ENCODE measurements around the gene COA8. TPM values are rescaled to one million over a fixed set of nuclear protein-coding genes. Genes with fewer than 3 reads are reported as not detected.
A peak's percentile ranks its signal among the peaks of the same experiment; 100 is the strongest.
"Not testable (repeated sequence)": the region's sequence is repeated elsewhere in the genome, so short reads cannot be mapped to it uniquely, and the experiment has no call there.

Gene COA8
- total RNA-seq, 2 experiments from 2014 or later = 28.3 to 34.3 TPM

DNA sequence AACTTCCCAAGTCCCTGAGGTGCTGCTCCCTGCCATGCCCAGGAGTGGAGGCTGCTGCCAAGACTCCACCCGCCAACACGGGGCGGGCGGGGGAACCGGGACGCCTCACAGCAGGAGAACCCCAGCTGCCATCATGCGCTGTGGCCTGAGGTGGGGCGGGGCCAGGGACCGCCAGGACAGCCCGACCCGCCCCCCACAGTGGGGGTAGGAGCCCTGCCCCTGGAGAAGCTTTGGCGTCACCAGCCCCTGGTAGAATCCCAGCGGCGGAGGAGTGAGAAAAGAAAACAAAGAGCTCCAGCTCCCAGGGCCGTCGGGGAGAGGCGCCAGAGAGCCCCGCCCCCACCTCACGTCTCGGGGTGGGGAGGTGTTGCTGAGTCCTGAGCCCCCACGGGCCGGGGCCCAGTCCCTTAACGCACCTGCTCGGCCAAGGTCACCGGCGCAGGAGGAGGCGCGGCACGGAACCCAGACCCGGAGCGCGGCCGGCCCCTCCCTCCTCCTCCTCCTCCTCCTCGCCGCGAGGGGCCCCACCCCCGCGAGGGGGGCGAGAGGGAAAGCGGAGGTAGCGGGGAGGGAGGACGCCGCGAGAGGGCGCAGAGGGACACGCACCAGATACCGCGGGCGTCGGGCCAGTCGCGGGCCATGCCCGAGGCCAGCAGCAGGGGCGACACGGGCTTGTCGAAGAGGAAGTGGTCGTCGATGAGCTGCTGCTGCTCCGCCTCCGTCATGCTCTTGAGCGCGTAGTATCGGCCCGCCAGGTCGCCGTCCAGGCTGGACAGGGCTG is 41.9 kb upstream of the COA8 start:
- H3K27me3 Mint-ChIP-seq (ENCODE audit: low read depth) = peaks cover 12% of the 10 kb centered on the region
- no peaks in the 10 kb centered on the region for H3K36me3 Mint-ChIP-seq (ENCODE audit: low read depth)
- H3K27ac Mint-ChIP-seq = no peak overlapping the region
- ChIA-PET POLR2A (no interaction called here), CTCF (interaction anchor here (0.8 to 2.1 kb wide), 7 partner anchors 10 to 36 kb away, joined by 3 to 6 read pairs (median 4); no protein-coding TSS in a partner anchor)
- H3K4me1 Mint-ChIP-seq (ENCODE audit: low read depth) = peaks cover 18% of the 10 kb centered on the region
- peak; percentile 67 for ATAC-seq
- H3K4me3 Mint-ChIP-seq = peak overlapping the region; percentile 38
- H3K9me3 Mint-ChIP-seq (ENCODE audit: insufficient read depth) = no peaks in the 10 kb centered on the region
- peak; percentile 75 for DNase-seq

DNA sequence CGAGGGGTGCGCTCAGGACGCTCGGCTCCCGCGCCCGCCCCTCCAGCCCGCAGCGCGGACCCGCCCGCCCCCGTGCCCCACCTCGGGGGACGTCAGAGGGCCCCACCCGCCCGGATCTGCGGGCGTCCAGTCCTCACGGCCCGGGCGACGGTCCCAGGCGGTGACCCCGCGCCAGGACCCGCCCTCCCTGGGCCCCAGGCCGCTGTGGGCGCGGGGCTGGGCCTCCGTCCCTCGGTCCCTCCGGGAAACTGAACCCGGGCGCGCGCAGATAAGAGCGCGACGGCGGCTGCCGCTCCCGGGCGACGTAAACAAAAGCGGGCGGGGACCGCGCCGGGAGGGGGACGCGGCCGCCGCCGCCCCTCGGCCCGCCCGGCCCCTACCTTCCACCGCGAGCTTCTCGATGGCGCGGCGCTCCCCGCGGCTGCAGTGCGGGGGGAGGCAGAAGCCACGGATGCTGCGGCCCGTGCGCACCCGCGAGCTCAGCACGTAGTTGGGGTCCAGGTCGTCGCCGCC is 41.3 kb upstream of the COA8 start:
- ATAC-seq = peak; percentile 16
- ChIA-PET CTCF (interaction anchor here (0.8 to 2.1 kb wide), 7 partner anchors 10 to 35 kb away, joined by 3 to 6 read pairs (median 4); no protein-coding TSS in a partner anchor), POLR2A (no interaction called here)
- H3K27me3 Mint-ChIP-seq (ENCODE audit: low read depth) = peaks cover 12% of the 10 kb centered on the region
- no peaks in the 10 kb centered on the region for H3K9me3 Mint-ChIP-seq (ENCODE audit: insufficient read depth)
- no peak overlapping the region for H3K27ac Mint-ChIP-seq
- H3K4me3 Mint-ChIP-seq = no peak overlapping the region
- no peaks in the 10 kb centered on the region for H3K36me3 Mint-ChIP-seq (ENCODE audit: low read depth)
- peaks cover 23% of the 10 kb centered on the region for H3K4me1 Mint-ChIP-seq (ENCODE audit: low read depth)
- DNase-seq = no peak

DNA sequence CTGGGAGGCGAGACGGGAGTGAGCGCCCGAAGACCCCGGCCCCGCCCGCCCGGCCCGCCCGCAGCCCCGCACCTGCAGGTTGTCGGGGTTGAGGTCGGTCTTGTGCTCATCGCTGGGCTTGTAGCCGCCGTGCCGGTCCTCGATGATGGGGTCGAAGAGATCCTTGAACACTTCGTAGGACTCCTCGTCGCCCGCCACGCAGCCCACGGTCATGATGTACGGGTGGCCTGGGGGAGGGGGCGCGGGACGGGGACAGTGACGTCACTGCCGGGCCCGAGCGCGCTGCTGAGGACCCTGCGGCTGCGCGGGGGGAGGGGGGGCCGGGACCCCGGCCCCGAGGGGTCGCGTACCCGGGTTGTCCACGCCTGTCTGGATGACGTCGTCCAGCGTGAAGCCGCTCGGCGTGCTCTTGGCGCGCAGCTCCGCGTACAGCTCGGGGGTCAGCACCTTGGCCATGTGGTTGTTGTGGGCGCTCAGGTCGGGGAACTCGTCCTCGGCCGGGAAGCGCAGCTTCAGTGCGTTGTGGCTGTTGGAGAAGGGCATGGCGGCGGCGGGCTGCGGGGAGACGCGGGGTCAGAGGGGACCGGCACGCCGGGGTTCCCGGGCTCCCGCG is 40.7 kb upstream of the COA8 start:
- Mint-ChIP-seq H3K9me3 (ENCODE audit: insufficient read depth) (no peaks in the 10 kb centered on the region), H3K27ac (no peak overlapping the region), H3K4me3 (peak overlapping the region; percentile 18), H3K27me3 (ENCODE audit: low read depth) (peaks cover 12% of the 10 kb centered on the region), H3K36me3 (ENCODE audit: low read depth) (no peaks in the 10 kb centered on the region), H3K4me1 (ENCODE audit: low read depth) (peaks cover 28% of the 10 kb centered on the region)
- DNase-seq (no peak), ATAC-seq (peak; percentile 9)
- ChIA-PET POLR2A (interaction anchor here (0.6 kb wide), 1 partner anchor 8 kb away, joined by 3 read pairs; no protein-coding TSS in a partner anchor), CTCF (interaction anchor here (1.2 to 2.1 kb wide), 3 partner anchors 13 to 35 kb away, joined by 4 to 5 read pairs (median 4); no protein-coding TSS in a partner anchor)

DNA sequence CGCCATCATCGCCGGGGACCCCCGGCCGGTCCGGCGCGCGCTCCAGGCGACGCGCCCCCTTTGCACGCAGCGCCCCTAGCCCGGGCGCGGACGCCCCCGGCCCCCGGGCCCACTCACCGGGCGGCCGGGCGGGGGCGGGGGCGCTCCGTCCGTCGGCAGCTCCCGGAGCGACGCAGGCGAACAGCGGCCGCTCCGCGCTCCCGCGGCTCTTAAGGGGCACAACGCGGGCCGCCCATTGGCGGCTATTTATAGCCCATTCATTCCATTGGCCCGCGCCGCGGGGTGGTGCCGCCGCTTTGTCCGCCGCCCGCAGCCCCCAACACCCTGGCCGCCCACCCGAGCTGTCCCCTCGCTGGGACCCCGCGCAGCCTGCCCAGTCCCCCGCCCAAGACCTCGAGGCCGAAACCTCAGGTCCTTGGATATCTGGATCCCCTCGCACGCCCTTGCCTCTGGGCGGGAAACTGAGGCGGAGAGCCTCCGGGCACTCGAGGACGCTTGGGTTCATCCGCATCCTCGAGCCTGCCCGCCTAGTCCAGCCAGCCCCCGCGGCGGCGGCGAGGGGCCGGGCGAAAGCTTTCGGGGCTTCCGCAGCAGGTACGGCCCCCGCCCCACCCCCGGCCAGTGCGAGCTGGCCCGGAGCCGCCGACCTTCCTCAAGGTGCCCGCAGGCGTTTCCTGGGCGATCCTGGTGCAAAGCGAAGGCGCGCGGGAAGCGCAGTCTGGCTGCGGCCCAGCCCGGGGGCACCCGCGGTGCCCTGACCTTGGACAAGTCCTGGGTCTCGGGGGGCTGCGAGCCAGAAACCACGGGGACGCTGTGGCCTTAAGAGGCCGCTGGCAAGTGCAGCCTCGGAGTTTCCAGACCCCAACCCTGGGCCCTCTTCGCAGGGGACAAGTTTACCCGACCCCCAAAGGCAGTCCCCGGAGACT is 39.8 kb upstream of the COA8 start, which contains the start of gene CKB:
Gene CKB, minus strand, starts transcription at position 182 of the 926 bp plus-strand sequence. CDS start 337 bp downstream, outside the sequence.
- H3K27me3 Mint-ChIP-seq (ENCODE audit: low read depth) = peaks cover 12% of the 10 kb centered on the region
- CTCF ChIA-PET = no interaction called here
- POLR2A ChIA-PET = interaction anchor here (0.6 kb wide), 1 partner anchor 9 kb away, joined by 3 read pairs; no protein-coding TSS in a partner anchor
- H3K4me1 Mint-ChIP-seq (ENCODE audit: low read depth) = peaks cover 34% of the 10 kb centered on the region
- ATAC-seq (no peak), DNase-seq (no peak)
- H3K36me3 Mint-ChIP-seq (ENCODE audit: low read depth) = no peaks in the 10 kb centered on the region
- H3K9me3 Mint-ChIP-seq (ENCODE audit: insufficient read depth) = no peaks in the 10 kb centered on the region
- no peak within 1 kb of the TSS for H3K27ac Mint-ChIP-seq
- H3K4me3 Mint-ChIP-seq = peak within 1 kb of the TSS; percentile 42

DNA sequence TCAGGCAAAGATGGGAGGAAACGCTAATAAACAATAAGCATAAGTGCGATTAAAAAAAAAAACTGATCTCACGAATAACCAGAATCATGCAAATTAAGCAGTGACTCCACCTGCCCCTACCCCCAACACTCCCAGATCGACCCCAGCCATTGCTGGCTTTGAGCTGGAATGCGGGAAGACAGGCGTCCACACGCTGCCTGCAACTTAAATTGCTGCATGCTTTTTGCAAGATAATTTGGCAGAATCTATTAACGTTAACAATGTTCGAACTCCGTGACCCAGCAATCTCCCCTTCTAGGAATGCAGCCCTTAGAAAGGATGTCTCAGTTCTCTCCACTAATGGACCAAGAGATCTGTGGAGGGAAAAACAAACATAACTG is 39.2 kb upstream of the COA8 start:
- Mint-ChIP-seq H3K4me1 (ENCODE audit: low read depth) (peaks cover 37% of the 10 kb centered on the region), H3K27me3 (ENCODE audit: low read depth) (peaks cover 12% of the 10 kb centered on the region), H3K9me3 (ENCODE audit: insufficient read depth) (no peaks in the 10 kb centered on the region), H3K4me3 (peak overlapping the region; percentile 42), H3K27ac (no peak overlapping the region), H3K36me3 (ENCODE audit: low read depth) (no peaks in the 10 kb centered on the region)
- POLR2A ChIA-PET = no interaction called here
- ATAC-seq (no peak), DNase-seq (no peak)
- CTCF ChIA-PET = no interaction called here

DNA sequence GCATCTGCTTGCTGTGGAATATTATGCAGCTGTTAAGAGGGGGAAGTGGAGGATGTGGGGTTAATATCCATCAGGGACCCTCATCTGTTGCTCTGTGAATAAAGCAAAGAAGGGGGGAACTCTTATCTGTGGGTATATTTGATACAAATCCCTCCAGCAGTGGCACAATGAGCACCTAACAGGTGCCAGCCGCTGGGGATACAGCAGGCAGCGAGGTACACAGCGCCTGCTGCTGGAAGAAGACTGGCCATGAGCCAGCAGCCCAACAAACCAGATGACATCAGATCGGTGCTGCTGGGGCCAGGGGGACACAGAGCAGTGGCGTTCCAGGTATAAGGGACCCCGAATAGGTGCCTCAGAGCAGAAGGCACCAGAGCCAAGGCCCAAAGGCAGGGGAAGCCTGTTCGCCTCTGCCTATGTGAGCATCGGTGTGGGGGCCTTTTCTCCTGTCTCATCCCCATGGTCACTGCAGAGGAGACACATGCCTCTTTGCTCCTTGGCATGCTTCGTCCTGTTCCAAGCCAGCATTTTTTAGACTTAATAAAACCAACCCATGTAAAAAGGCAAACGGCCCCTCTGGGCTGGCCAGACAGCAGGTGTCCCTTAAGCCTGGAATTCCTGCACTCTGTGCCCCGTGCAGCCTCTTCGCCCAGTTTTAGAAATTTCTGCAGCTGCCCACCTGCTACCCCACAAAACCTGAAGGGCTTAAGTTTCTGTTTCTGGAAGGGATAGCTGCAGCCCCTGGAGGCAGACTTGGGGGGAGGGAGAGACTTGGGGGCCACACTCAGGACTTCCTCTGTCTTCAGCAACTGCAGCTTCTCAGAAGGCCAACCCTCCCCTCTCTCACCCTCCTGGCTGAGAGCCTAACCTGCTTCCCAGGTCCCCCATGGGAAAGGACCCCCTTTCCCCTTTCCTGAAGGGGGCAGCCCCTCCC is 38.5 kb upstream of the COA8 start:
- H3K36me3 Mint-ChIP-seq (ENCODE audit: low read depth) = no peaks in the 10 kb centered on the region
- CTCF ChIA-PET = no interaction called here
- POLR2A ChIA-PET = no interaction called here
- H3K27me3 Mint-ChIP-seq (ENCODE audit: low read depth) = peaks cover 12% of the 10 kb centered on the region
- H3K9me3 Mint-ChIP-seq (ENCODE audit: insufficient read depth) = no peaks in the 10 kb centered on the region
- H3K4me1 Mint-ChIP-seq (ENCODE audit: low read depth) = peaks cover 32% of the 10 kb centered on the region
- no peak for ATAC-seq
- no peak overlapping the region for H3K27ac Mint-ChIP-seq
- no peak for DNase-seq
- no peak overlapping the region for H3K4me3 Mint-ChIP-seq

DNA sequence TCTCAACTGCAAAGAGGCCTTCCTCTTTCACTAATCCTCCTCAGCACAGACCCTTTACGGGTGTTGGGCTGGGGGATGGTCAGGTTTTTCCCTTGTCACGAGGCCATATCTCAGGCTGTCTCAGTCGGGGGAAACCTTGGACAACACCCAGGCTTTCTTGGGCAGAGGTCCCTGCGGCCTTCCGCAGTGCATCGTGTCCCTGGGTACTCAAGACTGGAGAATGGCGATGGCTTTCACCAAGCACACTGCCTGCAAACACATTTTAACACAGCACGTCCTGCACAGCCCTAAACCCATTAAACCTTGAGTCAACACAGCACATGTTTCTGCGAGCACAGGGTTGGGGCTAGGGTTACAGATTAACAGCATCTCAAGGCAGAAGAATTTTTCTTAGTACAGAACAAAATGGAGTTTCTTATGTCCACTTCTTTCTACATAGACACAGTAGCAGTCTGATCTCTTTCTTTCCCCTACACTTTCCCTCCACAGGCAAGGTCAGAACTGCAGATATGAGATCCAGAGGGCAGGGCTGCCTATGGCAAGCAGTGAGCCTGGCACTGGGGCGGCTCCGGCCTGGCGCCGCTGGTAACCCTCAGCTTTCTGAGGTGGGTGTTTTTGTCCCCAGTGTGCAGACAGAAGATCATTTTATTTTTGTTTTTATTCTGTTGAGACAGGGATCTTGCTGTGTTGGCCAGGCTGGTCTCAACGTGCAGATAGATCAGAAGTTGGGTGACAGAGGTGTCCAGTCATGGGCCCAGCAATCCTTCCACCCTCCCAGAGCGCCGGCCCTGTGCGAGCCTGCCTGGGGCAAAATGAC is 37.1 kb upstream of the COA8 start:
- CTCF ChIA-PET; ATAC-seq; POLR2A ChIA-PET; H3K4me3 Mint-ChIP-seq; H3K36me3 Mint-ChIP-seq (ENCODE audit: low read depth); DNase-seq; H3K27ac Mint-ChIP-seq; H3K9me3 Mint-ChIP-seq (ENCODE audit: insufficient read depth): not testable (repeated sequence)
- H3K4me1 Mint-ChIP-seq (ENCODE audit: low read depth) = peaks cover 40% of the 10 kb centered on the region
- H3K27me3 Mint-ChIP-seq (ENCODE audit: low read depth) = peaks cover 12% of the 10 kb centered on the region

DNA sequence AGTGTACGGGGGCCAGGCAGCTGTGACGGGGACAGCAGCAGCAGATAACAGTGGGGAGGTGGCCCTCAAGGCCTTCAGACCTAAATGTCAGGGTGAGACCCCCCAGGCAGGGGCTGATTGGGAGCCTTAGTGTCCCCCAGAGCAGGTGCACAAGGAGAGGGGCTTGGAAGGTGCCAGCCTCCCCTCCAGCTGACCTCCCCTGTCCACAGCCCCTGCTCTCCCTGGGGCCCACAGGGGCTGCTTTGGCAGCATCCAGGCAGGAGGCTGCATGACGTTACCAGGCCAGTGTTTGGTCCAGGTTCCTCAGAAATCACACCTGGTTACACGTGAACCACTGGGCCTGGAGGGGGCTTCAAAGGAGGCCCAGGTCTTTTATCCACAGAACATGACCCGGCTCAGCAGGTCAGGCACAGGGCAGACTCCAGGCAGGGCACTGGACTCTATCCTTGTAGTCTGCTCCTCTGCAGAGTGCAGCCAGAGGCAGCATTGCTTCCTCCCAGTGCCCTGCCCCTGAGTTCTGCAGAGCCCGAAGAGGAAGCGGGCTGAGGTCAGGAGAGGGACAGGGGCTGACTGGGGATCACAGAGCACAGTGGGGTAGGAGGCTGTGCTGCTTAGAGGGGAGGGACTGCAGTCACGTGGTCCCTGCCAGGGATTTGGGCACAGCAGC is 36.4 kb upstream of the COA8 start:
- Mint-ChIP-seq H3K4me3 (no peak overlapping the region), H3K27me3 (ENCODE audit: low read depth) (peaks cover 12% of the 10 kb centered on the region), H3K9me3 (ENCODE audit: insufficient read depth) (no peaks in the 10 kb centered on the region), H3K36me3 (ENCODE audit: low read depth) (peaks cover 3% of the 10 kb centered on the region), H3K27ac (no peak overlapping the region), H3K4me1 (ENCODE audit: low read depth) (peaks cover 45% of the 10 kb centered on the region)
- ChIA-PET POLR2A (no interaction called here), CTCF (no interaction called here)
- ATAC-seq = no peak
- DNase-seq = no peak

DNA sequence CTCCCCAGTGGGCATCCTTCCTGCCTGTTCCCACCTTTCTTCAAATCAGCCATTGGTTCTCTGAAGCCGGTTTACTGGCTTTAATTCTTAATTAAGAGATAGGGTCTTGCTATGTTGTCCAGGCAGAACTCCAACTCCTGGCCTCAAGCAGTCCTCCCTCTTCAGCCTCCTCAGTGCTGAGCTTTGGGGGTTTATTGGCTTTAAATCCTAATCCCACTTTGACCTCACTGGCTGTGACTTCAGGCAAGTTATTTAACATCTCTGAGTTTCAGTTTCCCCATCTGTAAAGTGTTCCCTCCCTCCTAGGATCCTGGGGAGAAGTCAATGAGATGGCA is 35.9 kb upstream of the COA8 start:
- peaks cover 12% of the 10 kb centered on the region for H3K27me3 Mint-ChIP-seq (ENCODE audit: low read depth)
- H3K36me3 Mint-ChIP-seq (ENCODE audit: low read depth) = peaks cover 3% of the 10 kb centered on the region
- ChIA-PET POLR2A (interaction anchor here (1.6 kb wide), 1 partner anchor 33 kb away, joined by 3 read pairs; no protein-coding TSS in a partner anchor), CTCF (interaction anchor here (1.1 kb wide), 1 partner anchor 27 kb away, joined by 3 read pairs; no protein-coding TSS in a partner anchor)
- no peak for ATAC-seq
- no peaks in the 10 kb centered on the region for H3K9me3 Mint-ChIP-seq (ENCODE audit: insufficient read depth)
- H3K4me1 Mint-ChIP-seq (ENCODE audit: low read depth) = peaks cover 49% of the 10 kb centered on the region
- H3K4me3 Mint-ChIP-seq = no peak overlapping the region
- H3K27ac Mint-ChIP-seq = no peak overlapping the region
- no peak for DNase-seq
